Thyroid gland (tissue), 4 donors: ENCODE results near the gene FYB2.

Experiments used
- CTCF ChIP-seq, 6 experiments: fragments of 200-600 bp in 3 of 6; fragments of 450-650 bp in 3 of 6; sonication (generic) in 3 of 6; IDR thresholded peaks; one replicate each; pipeline ENCODE4 v1.5.1; 2016 to 2019; ENCODE audit warnings: antibody characterized with exemption in 6 of 6, mild to moderate bottlenecking in 2 of 6, inconsistent platforms in 1 of 6, moderate library complexity in 1 of 6
- POLR2A ChIP-seq, 2 donors: fragments of 450-650 bp; IDR thresholded peaks; one replicate each; pipeline ENCODE4 v1.6.1; 2017; ENCODE audit warnings: antibody characterized with exemption in 2 of 2, mild to moderate bottlenecking in 2 of 2, moderate library complexity in 1 of 2

DNA sequence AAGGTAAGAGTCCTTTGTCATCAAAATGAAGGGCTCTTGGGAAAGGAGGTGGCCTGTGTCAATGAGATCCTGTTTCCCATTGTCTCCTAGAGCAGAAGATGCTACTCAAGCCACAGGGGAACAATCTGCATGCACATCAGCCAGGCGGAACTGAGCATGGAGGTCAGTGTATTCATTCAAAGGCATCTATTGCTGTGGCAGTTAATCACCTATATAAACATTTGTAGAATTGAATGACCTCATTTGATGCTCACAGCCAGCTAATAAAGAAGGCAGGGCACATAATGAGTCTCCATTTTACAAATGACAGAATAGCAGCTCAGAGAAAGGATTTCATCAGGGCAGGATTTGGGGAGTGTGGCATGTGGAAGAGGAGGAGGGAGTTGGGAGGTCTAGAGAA is 5.7 kb upstream of the FYB2 start:
- TF ChIP-seq CTCF (IDR thresholded peaks at IDR 0.05) (no peak), POLR2A (IDR thresholded peaks at IDR 0.05) (no peak)
